GM12872 (cell line): ENCODE data around the gene DOK7.

Experiments used
- TF ChIP-seq, protein P1 (sequence below): IDR thresholded peaks from 3 replicates; pipeline ENCODE4 v1.5.1; 2011; ENCODE audit warnings: low read depth, mild to moderate bottlenecking, low read length, moderate library complexity; ENCODE audit not compliant: insufficient read depth

The DOK7 gene, protein sequence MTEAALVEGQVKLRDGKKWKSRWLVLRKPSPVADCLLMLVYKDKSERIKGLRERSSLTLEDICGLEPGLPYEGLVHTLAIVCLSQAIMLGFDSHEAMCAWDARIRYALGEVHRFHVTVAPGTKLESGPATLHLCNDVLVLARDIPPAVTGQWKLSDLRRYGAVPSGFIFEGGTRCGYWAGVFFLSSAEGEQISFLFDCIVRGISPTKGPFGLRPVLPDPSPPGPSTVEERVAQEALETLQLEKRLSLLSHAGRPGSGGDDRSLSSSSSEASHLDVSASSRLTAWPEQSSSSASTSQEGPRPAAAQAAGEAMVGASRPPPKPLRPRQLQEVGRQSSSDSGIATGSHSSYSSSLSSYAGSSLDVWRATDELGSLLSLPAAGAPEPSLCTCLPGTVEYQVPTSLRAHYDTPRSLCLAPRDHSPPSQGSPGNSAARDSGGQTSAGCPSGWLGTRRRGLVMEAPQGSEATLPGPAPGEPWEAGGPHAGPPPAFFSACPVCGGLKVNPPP

DNA sequence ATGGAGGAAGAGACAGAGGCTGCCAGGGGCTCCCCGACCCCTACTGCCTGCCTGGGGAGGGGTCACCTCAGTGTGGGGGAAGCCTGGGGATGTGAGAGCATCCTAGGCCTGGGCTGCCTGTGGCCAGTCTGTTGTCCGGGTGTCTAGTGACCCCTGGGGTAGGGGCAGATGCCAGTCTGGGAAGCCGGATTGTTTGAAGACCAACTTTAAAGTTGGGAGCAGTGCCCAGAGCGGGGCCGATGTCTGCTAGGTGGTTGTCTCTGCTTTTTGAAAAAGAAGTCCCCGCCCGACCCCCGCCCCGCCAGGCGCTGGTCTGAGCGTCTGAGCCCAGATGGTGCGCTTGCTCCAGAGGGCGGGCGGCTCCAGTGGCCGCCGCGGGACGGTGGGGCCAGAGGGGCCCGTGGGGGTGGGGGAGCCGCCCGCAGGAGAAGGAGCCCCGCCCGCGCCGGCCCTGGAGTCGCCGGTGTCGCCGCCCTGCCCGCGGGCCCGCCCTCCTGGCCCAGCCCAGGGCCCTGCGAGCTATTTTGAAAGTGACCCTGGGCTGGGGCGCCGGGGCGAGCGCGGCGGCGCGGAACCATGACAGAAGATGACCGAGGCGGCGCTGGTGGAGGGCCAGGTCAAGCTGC lies at the start of gene DOK7:
TSS of gene DOK7 (plus strand) at position 517 of the 626 bp plus-strand sequence. CDS start at position 587, 70 bp downstream.
- TF ChIP-seq, protein P1, sequence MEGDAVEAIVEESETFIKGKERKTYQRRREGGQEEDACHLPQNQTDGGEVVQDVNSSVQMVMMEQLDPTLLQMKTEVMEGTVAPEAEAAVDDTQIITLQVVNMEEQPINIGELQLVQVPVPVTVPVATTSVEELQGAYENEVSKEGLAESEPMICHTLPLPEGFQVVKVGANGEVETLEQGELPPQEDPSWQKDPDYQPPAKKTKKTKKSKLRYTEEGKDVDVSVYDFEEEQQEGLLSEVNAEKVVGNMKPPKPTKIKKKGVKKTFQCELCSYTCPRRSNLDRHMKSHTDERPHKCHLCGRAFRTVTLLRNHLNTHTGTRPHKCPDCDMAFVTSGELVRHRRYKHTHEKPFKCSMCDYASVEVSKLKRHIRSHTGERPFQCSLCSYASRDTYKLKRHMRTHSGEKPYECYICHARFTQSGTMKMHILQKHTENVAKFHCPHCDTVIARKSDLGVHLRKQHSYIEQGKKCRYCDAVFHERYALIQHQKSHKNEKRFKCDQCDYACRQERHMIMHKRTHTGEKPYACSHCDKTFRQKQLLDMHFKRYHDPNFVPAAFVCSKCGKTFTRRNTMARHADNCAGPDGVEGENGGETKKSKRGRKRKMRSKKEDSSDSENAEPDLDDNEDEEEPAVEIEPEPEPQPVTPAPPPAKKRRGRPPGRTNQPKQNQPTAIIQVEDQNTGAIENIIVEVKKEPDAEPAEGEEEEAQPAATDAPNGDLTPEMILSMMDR, result no peak

DNA sequence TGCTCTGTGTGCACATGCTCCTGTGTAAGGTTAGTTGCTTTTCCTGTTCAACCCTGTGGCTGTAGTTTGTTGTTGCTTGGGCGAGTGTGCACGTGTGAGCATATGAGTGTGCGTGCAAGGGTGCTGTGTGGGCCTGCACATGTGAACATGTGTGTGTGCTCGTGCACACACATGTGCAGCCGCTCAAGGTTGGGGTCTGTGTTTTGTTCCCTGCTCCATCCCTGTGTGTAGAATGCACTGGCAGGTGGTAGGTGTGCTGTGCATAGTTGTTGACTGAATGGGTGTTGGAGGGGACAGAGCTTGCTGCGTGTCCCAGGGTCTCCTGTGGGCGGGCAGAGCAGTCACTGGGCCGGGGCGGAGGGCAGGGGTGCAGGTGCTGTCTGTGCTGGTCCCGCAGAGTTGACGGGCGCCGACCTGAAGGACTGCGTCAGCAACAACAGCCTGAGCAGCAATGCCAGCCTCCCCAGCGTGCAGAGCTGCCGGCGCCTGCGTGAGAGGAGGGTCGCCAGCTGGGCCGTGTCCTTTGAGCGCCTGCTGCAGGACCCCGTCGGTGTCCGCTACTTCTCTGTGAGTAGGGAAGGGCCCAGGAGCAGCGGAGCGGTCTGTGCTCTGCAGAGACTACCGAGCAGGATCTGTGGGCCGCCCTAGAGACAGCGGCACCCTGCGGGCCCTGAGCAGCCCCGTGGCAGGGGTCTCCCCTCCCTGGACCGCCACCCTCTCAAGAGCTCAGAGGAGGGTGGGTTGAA lies 49.3 kb upstream of the DOK7 start:
- TF ChIP-seq, protein P1, result no peak

DNA sequence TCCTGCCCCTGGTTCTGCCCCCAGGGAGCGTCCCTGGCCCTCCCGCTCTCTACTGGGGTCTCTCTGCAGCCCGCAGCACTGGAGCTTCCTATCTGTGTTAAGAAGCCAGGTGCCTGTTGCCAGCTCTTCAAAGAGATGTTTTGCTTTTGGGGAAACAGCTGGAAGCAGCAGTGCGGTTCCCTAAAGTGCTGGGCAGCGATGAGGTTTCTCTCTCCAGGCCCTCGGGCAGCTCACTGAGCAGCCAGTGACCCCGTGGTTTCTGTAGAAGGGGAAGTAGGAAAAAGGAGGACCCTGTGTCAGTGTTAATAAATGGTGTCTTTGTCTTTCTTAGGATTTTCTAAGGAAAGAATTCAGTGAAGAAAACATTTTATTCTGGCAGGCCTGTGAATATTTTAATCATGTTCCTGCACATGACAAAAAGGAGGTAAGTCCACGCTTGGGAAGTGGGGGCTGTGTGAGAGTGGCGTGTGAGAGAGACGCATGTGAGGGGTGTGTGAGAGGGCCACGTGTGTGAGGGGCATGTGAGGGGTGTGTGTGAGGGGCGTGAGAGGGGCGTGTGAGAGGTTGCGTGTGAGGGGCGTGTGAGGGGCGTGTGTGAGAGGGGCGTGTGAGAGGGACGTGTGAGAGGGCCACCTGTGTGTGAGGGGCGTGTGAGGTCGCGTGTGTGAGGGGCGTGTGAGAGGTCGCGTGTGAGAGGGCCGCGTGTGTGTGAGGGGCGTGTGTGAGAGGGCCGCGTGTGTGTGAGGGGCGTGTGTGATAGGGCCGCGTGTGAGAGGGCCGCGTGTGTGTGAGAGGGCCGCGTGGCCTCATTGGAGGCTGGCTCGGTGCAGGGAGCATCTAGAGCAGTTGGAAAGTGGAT lies 48.5 kb upstream of the DOK7 start:
- TF ChIP-seq, protein P1, result no peak

DNA sequence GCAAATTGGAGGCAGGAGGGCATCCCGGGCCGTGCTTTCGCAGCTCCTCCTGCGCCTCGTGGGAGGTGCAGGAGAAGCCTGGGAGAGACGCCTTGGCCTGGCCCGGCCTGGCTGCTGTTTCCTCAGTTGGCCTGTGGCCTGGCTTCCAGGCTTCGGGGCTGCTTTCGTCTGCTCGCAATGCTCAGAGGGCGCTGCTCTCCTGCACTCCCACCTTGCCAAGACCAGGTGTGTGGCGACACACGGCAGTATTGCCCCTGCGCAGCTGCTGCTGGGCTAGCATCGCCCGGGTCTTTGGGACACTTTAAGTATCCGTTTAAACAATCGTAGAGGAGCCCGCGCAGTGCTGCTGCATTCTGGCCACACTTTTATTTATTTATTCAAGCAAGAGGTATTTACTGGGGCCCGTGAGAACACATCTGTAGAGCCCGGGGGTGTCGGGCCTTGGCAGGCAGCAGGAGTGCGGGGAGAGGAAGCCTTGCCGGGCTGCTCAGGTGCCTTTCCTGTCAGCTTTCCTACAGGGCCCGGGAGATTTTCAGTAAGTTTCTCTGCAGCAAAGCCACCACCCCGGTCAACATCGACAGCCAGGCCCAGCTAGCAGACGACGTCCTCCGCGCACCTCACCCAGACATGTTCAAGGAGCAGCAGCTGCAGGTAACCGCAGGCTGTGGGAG lies 47.5 kb upstream of the DOK7 start:
- TF ChIP-seq, protein P1, result no peak

DNA sequence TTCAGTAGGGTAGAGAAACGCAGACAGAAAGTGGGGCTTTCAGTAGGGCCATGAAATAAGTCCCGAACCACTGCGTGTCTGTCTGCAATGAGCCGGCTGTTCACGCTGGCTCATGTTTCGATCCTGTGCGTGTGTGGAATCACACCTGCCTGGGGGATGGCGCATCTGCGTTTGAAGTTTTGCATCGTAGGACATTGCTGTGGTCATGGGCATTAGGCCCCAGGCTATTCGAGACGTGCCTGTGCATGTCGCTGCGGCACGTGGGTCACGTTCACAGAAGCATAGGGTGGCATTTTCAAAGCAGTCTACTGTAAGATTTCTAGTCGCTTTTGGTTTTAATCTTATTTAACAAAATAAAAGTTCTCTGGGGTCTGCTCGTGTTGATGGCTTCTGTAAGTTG lies 46.8 kb upstream of the DOK7 start:
- TF ChIP-seq, protein P1, result no peak

DNA sequence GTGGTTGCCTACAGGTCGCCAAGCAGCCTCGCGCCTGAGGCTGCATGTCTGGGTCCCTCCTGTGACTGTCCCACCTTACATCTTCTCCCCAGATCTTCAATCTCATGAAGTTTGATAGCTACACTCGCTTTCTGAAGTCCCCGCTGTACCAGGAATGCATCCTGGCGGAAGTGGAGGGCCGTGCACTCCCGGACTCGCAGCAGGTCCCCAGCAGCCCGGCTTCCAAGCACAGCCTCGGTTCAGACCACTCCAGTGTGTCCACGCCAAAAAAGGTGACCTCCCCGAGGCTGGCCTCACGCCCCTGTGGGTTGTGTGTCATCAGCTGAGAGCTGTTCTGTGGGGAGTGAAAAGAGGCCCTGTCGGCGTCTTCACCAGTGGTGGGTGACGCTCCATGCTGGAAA lies 46.3 kb upstream of the DOK7 start:
- TF ChIP-seq, protein P1, result no peak
